HG02938 (cell line): ENCODE data around the gene TMEM98.
"Not testable (repeated sequence)": the region's sequence is repeated elsewhere in the genome, so short reads cannot be mapped to it uniquely, and the experiment has no call there.

Source experiments
- ATAC-seq: cut with Tn5 transposase; IDR thresholded peaks from one replicate; pipeline ENCODE4 v1.9.1; 2021; ENCODE audit warnings: mild to moderate bottlenecking, moderate library complexity; ENCODE audit not compliant: unreplicated experiment

TMEM98 gene

DNA sequence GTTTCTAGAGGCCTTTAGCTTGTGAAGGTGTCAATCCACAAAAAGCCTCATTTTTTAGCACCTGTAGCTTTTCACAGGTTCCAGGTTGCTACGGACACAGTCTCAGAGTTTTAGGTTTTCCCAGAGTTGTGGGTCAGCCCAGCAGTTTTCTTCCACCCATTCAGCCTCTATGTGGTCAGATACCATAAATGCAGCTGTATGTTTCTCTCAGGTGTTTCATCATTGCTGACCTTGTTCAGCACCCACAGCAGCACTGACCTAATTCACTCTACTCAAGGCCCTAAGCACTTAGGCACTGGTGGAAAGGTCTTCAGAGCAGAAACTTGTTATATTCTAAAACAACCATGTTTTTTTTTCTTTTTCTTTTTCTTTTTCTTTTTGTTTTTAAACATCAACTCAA, 48.7 kb downstream of the TMEM98 start:
- ATAC-seq = no peak

DNA sequence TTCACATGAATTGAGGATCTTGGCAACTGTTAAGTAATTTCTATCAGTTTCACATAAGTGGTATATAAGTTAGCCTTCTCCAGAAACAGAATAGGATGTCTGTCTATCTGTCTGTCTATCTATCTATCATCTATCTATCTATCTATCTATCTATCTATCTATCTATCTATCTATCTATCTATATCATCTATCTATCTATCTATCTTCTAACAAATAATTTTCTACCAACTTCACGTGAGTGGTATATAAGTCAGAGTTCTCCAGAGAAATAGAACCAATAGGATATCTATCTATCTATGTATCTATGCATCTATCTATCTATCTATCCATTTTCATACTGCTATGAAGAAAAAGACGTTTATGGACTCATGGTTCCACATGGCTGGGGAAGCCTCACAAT, 52.3 kb downstream of the TMEM98 start:
- ATAC-seq = no peak

DNA sequence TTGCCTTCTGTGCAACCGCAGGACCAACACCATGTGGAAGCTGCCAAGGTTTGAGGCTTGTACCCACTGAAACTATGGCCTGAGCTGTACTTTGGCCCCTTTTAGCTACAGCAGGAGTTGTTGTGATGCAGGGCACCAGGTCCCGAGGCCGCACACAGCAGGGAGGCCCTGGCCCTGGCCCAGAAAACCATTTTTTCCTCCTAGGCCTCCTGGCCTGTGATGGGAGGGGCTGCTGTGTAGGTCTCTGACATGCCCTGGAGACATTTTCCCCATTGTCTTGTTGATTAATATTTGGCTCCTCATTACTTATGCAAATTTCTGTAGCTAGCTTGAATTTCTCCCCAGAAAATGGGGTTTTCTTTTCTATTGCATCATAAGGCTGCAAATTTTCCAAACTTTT, 53.7 kb downstream of the TMEM98 start:
- ATAC-seq = not testable (repeated sequence)

DNA sequence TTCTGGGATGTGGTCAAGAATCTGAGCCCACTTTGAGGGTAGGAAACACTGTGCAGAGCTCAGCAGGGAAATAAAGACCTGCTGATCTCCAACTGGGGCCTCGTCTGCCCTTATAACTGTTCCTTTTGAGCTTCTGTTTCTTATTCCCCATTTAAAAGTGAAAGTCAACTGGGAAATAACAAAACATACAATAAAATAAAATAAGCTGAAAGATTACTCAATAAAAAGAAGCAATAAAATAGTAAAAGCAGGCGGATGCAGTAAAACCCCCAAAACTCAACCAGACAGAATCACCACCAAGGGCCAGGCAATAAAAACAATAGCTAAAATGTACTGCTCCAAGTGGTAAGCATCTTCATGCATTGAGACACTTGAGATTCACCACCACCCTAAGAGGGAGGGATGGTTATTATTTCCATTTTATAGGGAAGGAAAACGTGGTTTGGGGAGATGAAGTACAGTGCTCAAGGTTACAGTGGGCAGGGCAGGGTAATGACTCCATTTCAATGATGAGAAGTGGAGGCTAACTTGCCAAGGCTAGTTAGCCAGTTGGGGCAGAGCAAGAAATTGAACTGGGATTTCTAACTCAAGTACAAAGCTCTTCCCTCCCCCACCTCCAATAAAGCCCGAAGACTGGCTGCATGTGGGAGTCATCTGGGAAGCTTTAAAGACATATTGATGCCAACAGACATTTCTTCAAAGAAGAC, 57.2 kb downstream of the TMEM98 start:
- no peak for ATAC-seq

DNA sequence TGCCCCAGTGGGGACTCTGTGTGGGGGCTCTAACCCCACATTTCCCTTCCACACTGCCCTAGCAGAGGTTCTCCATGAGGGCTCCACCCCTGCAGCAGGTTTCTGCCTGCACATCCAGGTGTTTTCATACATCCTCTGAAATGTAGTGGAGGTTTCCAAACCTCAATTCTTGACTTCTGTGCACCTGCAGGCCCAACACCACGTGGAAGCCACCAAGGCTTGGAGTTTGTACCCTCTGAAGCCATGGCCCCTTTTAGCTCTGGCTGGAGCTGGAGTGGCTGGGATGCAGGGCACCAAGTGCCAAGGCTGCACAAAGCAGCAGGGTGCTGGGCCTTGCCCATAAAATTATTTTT, 59.5 kb downstream of the TMEM98 start:
- ATAC-seq = not testable (repeated sequence)

DNA sequence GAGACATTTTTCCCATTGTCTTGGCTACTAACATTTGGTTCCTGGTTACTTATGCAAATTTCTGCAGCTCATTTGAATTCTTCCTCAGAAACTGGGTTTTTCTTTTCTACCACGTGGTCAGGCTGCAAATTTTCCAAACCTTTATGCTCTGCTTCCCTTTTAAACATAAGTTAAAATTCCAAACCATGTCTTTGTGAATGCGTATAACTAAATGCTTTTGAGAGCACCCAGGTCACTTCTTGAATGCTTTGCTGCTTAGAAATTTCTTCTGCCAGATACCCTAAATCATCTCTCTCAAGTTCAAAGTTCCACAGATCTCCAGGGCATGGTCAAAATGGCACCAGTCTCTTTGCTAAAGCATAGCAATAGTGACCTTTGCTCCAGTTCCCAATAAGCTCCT, 59.9 kb downstream of the TMEM98 start:
- ATAC-seq = not testable (repeated sequence)

DNA sequence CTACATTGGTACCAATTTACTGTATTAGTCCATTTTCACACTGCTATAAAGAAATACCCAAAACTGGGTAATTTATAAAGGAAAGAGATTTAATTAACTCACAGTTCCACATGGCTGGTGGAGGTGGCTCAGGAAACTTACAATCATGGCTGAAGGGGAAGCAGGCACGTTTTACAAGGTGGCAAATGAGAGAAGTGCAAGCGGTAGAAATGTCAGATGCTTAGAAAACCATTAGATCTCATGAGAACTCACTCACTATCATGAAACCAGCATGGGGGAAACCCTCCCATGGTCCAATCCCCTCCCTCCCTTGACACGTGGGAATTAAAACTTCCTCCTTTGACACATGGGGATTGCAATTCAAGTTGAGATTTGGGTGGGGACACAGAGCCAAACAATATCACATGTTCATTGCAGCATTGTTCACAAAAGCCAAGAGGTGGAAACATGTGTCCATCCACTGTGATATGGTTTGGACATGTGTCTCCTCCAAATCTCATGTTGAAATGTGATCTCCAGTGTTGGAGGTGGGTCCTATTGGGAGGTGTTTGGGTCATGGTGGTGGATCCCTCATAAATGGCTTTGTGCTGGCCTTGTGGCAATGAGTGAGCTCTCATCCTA, 60.6 kb downstream of the TMEM98 start:
- no peak for ATAC-seq

DNA sequence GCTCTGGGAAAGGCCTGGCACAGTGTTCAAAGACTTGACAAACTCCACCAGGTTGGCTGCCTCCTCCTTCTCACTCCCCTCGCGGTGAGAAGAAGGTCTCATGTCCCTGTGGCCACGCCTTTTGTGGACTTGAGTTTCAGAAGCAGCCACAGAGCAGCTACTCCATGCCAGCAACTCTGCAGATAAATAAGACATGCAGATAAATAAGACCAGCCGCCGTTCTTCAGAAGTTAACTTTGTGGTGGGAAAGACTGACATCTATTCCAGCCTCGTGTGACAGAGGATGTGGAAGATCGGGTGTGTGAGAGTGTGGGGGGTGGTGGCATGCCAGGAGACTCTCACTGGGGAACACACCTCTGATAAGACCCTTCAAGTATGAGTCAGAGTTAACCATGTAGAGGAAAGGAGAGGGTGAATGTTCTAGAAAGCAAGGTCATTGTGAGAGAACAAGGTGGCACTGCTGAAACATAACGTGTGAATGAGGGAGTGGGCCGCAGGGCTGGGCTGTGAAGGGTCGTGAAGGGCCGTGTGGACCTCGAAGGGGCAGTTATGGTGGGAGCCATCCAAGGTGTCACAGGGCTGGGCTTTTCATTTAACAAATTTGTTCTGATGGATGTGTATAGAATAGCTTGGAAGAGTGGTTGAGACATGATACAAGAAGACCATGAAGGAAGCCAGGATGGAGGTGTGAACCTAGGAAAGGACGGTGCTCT, 64.5 kb downstream of the TMEM98 start:
- ATAC-seq = no peak

DNA sequence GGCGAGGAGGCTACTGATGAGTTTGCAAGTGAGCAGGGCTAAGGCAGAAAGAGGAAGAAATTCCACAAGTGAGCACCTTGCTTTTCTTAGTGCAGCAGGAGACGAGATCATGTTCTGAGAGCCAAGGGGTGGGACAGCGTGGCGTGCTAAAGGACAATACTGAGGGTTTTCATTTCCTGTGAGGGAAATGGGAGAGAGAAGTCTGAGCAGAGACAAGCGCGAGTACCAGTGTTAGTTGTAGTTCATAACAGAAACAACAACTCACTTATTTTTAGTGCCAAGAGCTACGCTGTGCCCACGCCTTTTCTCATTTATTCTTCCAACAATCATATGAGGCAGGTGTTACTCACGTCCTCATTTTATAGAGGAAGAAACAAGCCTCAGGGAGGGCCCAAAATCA, 66.0 kb downstream of the TMEM98 start:
- ATAC-seq = no peak
